ENCODE data around the gene CREBZF. TPM values are rescaled to one million over a fixed set of nuclear protein-coding genes. Genes with fewer than 3 reads are reported as not detected.

Gene CREBZF
- total RNA-seq, 5 donors from 2014 or later (not counting 1 experiment from before 2014, with no cell fraction given) = 58.8 to 93.6 (median 86.5) TPM

- Histone ChIP-seq H3K36me3 (ENCODE audit: control insufficient read depth in 2 of 2, extremely low read depth in 1 of 2, insufficient read depth in 1 of 2, low read length in 1 of 2) (no peaks in the 10 kb centered on the region), H3K9me3 (no peaks in the 10 kb centered on the region), H3K4me3 (ENCODE audit: control insufficient read depth in 1 of 2, extremely low read depth in 1 of 2, low read length in 1 of 2) (no peak within 1 kb of the TSS), H3K4me1 (ENCODE audit: control insufficient read depth in 1 of 2, extremely low read depth in 1 of 2, insufficient read depth in 2 of 2, low read length in 2 of 2) (peaks cover 0 to 6% of the 10 kb centered on the region in 2 experiments), H3K27me3 (replicated peaks in 1 of 2; ENCODE audit: control insufficient read depth in 2 of 2, extremely low read depth in 1 of 2, insufficient read depth in 2 of 2, low read length in 1 of 2) (peaks cover 0 to 6% of the 10 kb centered on the region in 2 experiments), H3K27ac (ENCODE audit: low read length) (no peak within 1 kb of the TSS)
- CTCF ChIA-PET = interaction anchor here in 1 of 2 donors (1.0 kb wide), 1 partner anchor 80 kb away, joined by 3 read pairs; no protein-coding TSS in a partner anchor
- Mint-ChIP-seq H3K36me3 (peaks cover 5% of the 10 kb centered on the region), H3K27me3 (peaks cover 0 to 4% of the 10 kb centered on the region in 2 donors), H3K4me3 (no peak within 1 kb of the TSS), H3K27ac (peak within 1 kb of the TSS in 1 of 2 donors; percentile 55), H3K4me1 (peaks cover 8 to 16% (median 14%) of the 10 kb centered on the region in 3 donors), H3K9me3 (no peaks in the 10 kb centered on the region)
- POLR2A ChIA-PET = no interaction called here
- DNase-seq = no peak
- ATAC-seq (replicated peaks in 1 of 4) = no peak
- WGBS (ENCODE audit: insufficient coverage) = 93% methylated on average over 11 of the region's 13 CpGs
These were observed 21.0 kb upstream of the CREBZF start, which contains the start of gene CCDC89 for GRCh38 chr11:85685820-85686459. CCDC89 (minus strand) TSS chr11:85686195; CDS start chr11:85686130, 65 bp downstream.

DNA sequence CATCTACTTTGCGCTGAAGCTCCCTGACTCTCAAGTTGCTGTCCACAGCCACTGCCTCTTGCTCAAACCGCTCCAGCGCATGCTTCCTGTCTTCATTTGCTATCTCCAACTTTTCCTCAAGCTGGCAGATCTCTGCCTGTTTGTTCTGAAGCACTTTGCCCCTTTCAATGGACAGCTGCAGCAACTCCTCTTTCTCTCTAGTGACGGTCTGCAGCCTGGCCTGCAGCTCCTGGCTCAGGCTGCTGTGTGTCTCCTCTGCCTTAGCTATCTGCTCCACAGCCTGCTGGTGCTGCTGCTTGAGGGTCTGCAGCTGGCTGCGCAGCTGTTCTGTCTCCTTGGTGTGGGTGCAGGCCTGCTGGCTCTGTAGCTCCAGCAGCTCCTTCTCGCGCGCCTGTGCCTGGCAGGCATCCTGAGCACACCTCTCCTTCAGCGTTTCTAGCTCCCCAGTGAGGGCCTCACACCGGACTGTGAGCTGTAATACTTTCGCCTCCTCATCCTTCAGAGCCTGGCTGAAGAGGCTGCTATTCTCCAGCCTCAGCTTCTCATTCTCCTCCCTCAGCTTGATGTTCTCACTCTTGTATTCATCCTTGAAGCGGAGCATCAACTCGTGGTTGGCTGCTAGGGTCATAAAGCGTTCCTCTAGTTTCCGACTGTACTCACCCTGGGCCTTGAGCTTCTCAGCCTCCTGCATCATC, 20.3 kb upstream of the CREBZF start:
- CTCF ChIA-PET = interaction anchor here in 1 of 2 donors (1.0 kb wide), 1 partner anchor 80 kb away, joined by 3 read pairs; no protein-coding TSS in a partner anchor
- ATAC-seq (replicated peaks in 1 of 4) = no peak
- no peak overlapping the region for H3K4me3 ChIP-seq (ENCODE audit: control insufficient read depth in 1 of 2, extremely low read depth in 1 of 2, low read length in 1 of 2)
- Mint-ChIP-seq H3K4me3 (no peak overlapping the region), H3K36me3 (no peaks in the 10 kb centered on the region), H3K9me3 (no peaks in the 10 kb centered on the region), H3K4me1 (peaks cover 8 to 16% (median 14%) of the 10 kb centered on the region in 3 donors), H3K27ac (peak overlapping the region in 1 of 2 donors; percentile 25), H3K27me3 (peaks cover 2 to 4% of the 10 kb centered on the region in 2 donors)
- H3K9me3 ChIP-seq = no peaks in the 10 kb centered on the region
- DNase-seq = no peak
- POLR2A ChIA-PET = no interaction called here
- H3K27me3 ChIP-seq (replicated peaks in 1 of 2; ENCODE audit: control insufficient read depth in 2 of 2, extremely low read depth in 1 of 2, insufficient read depth in 2 of 2, low read length in 1 of 2) = peaks cover 0 to 8% of the 10 kb centered on the region in 2 experiments
- H3K4me1 ChIP-seq (ENCODE audit: control insufficient read depth in 1 of 2, extremely low read depth in 1 of 2, insufficient read depth in 2 of 2, low read length in 2 of 2) = peaks cover 0 to 6% of the 10 kb centered on the region in 2 experiments
- WGBS (ENCODE audit: insufficient coverage) = 91% methylated on average over 15 of the region's 15 CpGs
- H3K36me3 ChIP-seq (ENCODE audit: control insufficient read depth in 2 of 2, extremely low read depth in 1 of 2, insufficient read depth in 1 of 2, low read length in 1 of 2) = no peaks in the 10 kb centered on the region
- H3K27ac ChIP-seq (ENCODE audit: low read length) = no peak overlapping the region

DNA sequence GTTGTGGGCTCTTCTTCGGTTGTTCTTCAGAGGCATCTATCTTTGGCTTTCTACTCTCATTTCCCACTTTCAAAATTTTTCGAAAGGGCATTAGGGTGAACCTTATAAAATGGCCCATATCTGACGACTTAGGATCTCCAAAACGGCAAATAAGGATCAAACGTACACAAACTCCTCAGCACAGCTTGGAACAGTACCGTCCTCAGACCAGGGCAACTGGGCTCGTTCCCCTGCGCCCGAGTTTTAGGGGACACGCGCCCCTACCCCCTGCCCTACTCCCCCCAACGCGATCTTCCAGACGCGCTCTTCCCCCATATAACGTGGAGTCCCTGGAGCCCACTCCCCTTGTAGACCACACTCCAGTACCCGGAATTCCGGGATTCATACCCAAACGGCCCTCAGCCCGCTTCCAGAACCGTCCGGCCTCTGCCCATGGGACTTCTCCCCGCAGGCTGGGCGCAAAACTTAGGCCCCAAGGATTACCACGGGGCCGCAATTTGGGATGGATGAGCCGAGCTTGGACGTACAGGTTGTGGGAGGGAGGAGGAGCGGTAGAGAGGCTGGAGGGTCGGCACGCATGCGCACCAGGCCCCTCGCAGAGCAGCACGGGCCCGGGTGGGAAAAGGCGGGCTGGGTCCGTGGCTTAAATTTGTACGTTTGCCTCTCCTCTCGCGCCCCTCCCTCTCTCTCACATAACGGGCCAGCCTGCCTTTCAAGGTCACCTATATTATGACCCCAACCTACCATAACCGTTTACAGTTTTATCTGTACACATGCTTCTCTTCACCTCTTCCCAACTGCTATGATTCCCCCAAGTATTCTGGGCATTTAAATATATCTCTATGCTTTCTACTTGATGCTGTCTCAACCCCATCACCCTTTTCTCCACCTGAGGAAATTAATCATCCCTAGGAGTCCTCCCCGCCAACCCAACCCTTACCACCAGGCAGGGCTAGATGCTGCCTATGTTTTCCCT, 17.7 kb upstream of the CREBZF start:
- H3K4me1 ChIP-seq (ENCODE audit: control insufficient read depth in 1 of 2, extremely low read depth in 1 of 2, insufficient read depth in 2 of 2, low read length in 2 of 2) = peaks cover 0 to 6% of the 10 kb centered on the region in 2 experiments
- DNase-seq = peak in 34 of 35 experiments; percentile 11 to 68 (median 43)
- Mint-ChIP-seq H3K27ac (peak overlapping the region; percentile 9 to 71), H3K4me1 (peaks cover 8 to 16% (median 14%) of the 10 kb centered on the region in 3 donors), H3K4me3 (peak overlapping the region; percentile 77 to 81 (median 79)), H3K36me3 (no peaks in the 10 kb centered on the region), H3K27me3 (peaks cover 4% of the 10 kb centered on the region in 2 donors), H3K9me3 (no peaks in the 10 kb centered on the region)
- no peaks in the 10 kb centered on the region for H3K36me3 ChIP-seq (ENCODE audit: control insufficient read depth in 2 of 2, extremely low read depth in 1 of 2, insufficient read depth in 1 of 2, low read length in 1 of 2)
- 16% methylated on average over 32 of the region's 43 CpGs for WGBS (ENCODE audit: insufficient coverage)
- peak overlapping the region; percentile 60 for H3K27ac ChIP-seq (ENCODE audit: low read length)
- peaks cover 0 to 8% of the 10 kb centered on the region in 2 experiments for H3K27me3 ChIP-seq (replicated peaks in 1 of 2; ENCODE audit: control insufficient read depth in 2 of 2, extremely low read depth in 1 of 2, insufficient read depth in 2 of 2, low read length in 1 of 2)
- POLR2A ChIA-PET = no interaction called here
- ATAC-seq (replicated peaks in 1 of 4) = peak; percentile 77 to 93 (median 90)
- H3K9me3 ChIP-seq = no peaks in the 10 kb centered on the region
- CTCF ChIA-PET = no interaction called here
- H3K4me3 ChIP-seq (ENCODE audit: control insufficient read depth in 1 of 2, extremely low read depth in 1 of 2, low read length in 1 of 2) = peak overlapping the region; percentile 77 to 78

DNA sequence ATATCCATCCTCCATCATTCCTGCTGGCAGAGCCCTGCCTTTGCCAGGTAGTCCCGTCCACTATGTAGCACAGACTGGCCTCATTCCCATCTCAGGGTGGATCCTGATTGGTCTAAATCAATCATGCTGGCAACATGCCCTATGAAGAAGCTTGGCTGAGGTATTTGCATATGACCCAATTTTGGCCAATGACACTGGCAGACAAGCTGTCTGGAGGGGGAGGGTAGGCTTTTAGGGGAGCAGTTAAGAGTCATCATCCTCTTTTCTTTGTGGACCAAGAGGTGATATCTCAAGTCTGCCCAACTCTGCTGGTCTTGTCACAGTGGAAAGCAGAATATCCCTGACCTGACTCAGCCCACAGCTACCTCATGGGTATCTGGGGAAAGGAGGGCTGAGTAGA, 16.0 kb upstream of the CREBZF start:
- no peaks in the 10 kb centered on the region for H3K9me3 ChIP-seq
- DNase-seq (peak in 1 of 35 experiments; percentile 13), ATAC-seq (replicated peaks in 1 of 4) (no peak)
- no peaks in the 10 kb centered on the region for H3K36me3 ChIP-seq (ENCODE audit: control insufficient read depth in 2 of 2, extremely low read depth in 1 of 2, insufficient read depth in 1 of 2, low read length in 1 of 2)
- no peak overlapping the region for H3K27ac ChIP-seq (ENCODE audit: low read length)
- no peak overlapping the region for H3K27ac Mint-ChIP-seq
- no peak overlapping the region for H3K4me3 ChIP-seq (ENCODE audit: control insufficient read depth in 1 of 2, extremely low read depth in 1 of 2, low read length in 1 of 2)
- peaks cover 8 to 16% (median 14%) of the 10 kb centered on the region in 3 donors for H3K4me1 Mint-ChIP-seq
- H3K27me3 Mint-ChIP-seq = peaks cover 4% of the 10 kb centered on the region in 2 donors
- peaks cover 0 to 6% of the 10 kb centered on the region in 2 experiments for H3K4me1 ChIP-seq (ENCODE audit: control insufficient read depth in 1 of 2, extremely low read depth in 1 of 2, insufficient read depth in 2 of 2, low read length in 2 of 2)
- POLR2A ChIA-PET = interaction anchor here (0.5 to 1.3 kb wide), 3 partner anchors 21 to 420 kb away, joined by 3 to 4 read pairs (median 3); partner anchors contain the start of gene TMEM126A (in 1 of the 2)
- CTCF ChIA-PET = interaction anchor here in 1 of 2 donors (1.1 to 1.3 kb wide), 2 partner anchors 14 to 86 kb away, joined by 3 read pairs; no protein-coding TSS in a partner anchor
- peaks cover 0 to 8% of the 10 kb centered on the region in 2 experiments for H3K27me3 ChIP-seq (replicated peaks in 1 of 2; ENCODE audit: control insufficient read depth in 2 of 2, extremely low read depth in 1 of 2, insufficient read depth in 2 of 2, low read length in 1 of 2)
- H3K36me3 Mint-ChIP-seq = no peaks in the 10 kb centered on the region
- H3K9me3 Mint-ChIP-seq = no peaks in the 10 kb centered on the region
- 100% methylated on average over 1 of the region's 1 CpG for WGBS (ENCODE audit: insufficient coverage)
- H3K4me3 Mint-ChIP-seq = no peak overlapping the region

DNA sequence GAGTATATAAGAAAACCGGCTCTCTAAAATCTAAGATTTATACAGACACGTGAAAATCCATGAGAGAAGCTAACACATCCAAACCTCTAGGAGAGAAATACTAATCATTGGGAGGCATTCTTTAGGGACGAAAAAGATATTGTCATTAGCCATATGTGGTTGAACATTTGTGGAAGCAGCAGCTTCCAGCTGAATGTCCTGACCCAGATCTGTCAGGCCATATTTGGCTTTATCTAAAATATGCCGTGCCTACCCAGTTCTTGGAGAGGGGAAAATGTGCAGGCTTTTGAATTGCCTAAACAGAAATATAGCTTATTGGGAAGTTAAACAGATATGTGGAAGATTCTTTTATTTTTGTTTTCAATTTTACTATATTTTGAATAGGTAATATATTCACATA, 14.6 kb upstream of the CREBZF start:
- Histone ChIP-seq H3K4me3 (ENCODE audit: control insufficient read depth in 1 of 2, extremely low read depth in 1 of 2, low read length in 1 of 2) (no peak overlapping the region), H3K27me3 (replicated peaks in 1 of 2; ENCODE audit: control insufficient read depth in 2 of 2, extremely low read depth in 1 of 2, insufficient read depth in 2 of 2, low read length in 1 of 2) (peaks cover 0 to 8% of the 10 kb centered on the region in 2 experiments), H3K4me1 (ENCODE audit: control insufficient read depth in 1 of 2, extremely low read depth in 1 of 2, insufficient read depth in 2 of 2, low read length in 2 of 2) (peaks cover 0 to 6% of the 10 kb centered on the region in 2 experiments), H3K27ac (ENCODE audit: low read length) (no peak overlapping the region), H3K9me3 (no peaks in the 10 kb centered on the region), H3K36me3 (ENCODE audit: control insufficient read depth in 2 of 2, extremely low read depth in 1 of 2, insufficient read depth in 1 of 2, low read length in 1 of 2) (no peaks in the 10 kb centered on the region)
- CTCF ChIA-PET = interaction anchor here (0.6 to 0.7 kb wide), 2 partner anchors 16 to 74 kb away, joined by 3 to 6 read pairs; no protein-coding TSS in a partner anchor
- Mint-ChIP-seq H3K4me1 (peaks cover 8 to 16% (median 14%) of the 10 kb centered on the region in 3 donors), H3K27ac (no peak overlapping the region), H3K36me3 (no peaks in the 10 kb centered on the region), H3K4me3 (no peak overlapping the region), H3K9me3 (no peaks in the 10 kb centered on the region), H3K27me3 (peaks cover 4% of the 10 kb centered on the region in 2 donors)
- no CpG with 5 or more reads among the region's 4 CpGs for WGBS (ENCODE audit: insufficient coverage)
- no peak for ATAC-seq (replicated peaks in 1 of 4)
- DNase-seq = no peak
- POLR2A ChIA-PET = interaction anchor here in 1 of 2 donors (1.1 to 1.3 kb wide), 2 partner anchors 19 to 30 kb away, joined by 4 read pairs; no protein-coding TSS in a partner anchor
